IMR-90 (cell line): Measurements from ENCODE around the gene CUL9. TPM values are rescaled to one million over a fixed set of nuclear protein-coding genes. Genes with fewer than 3 reads are reported as not detected.

ENCODE experiments used
- ATAC-seq: fragments of 200-7000 bp; cut with Tn5 transposase; 2 replicates; pipeline ENCODE4 v1.9.1; 2020; ENCODE audit warnings: low read depth, mild to moderate bottlenecking, moderate library complexity
- BruUV-seq: library from RNA; stranded (reverse); fragments of 400-500 nt; replicated peaks from 2 replicates; lab custom pipeline; 2021; lab: Mats Ljungman, UMichigan
- CTCF ChIA-PET: fragments of 300-600 bp; formaldehyde crosslinking; extraction: SDS; loops from one replicate; lab custom pipeline; 2021; ENCODE audit warnings: antibody characterized with exemption; lab: Yijun Ruan, JAX
- POLR2A ChIA-PET: fragments of 300-600 bp; sonication (Branson Sonifier 250); formaldehyde crosslinking; loops from one replicate; lab custom pipeline; 2022; ENCODE audit warnings: antibody characterized with exemption; ENCODE audit not compliant: unreplicated experiment; lab: Charles Lee
- DNase-seq: peaks from one replicate; pipeline ENCODE4 v3.0.0; 2013
- H2AFZ ChIP-seq: replicated peaks from 2 replicates; pipeline ENCODE3; 2013; ENCODE audit warnings: low read length, mild to moderate bottlenecking; ENCODE audit not compliant: poor library complexity
- H2AK5ac ChIP-seq: 2 replicates; pipeline ENCODE4 v1.6.1; 2013; ENCODE audit warnings: low read depth, low read length, inconsistent platforms
- H2AK9ac ChIP-seq: replicated peaks from 2 replicates; pipeline ENCODE3; 2013; ENCODE audit warnings: mild to moderate bottlenecking, low read depth, low read length, moderate library complexity; ENCODE audit not compliant: poor library complexity
- H2BK120ac ChIP-seq: 2 replicates; pipeline ENCODE4 v1.6.1; 2013; ENCODE audit warnings: low read depth, low read length, inconsistent platforms
- H2BK15ac ChIP-seq: 3 replicates; pipeline ENCODE4 v1.6.1; 2013; ENCODE audit warnings: low read depth, low read length, inconsistent platforms
- H2BK20ac ChIP-seq: 2 replicates; pipeline ENCODE4 v1.6.1; 2013; ENCODE audit warnings: low read depth, mild to moderate bottlenecking, inconsistent platforms, low read length, moderate library complexity
- H2BK5ac ChIP-seq: 2 replicates; pipeline ENCODE4 v1.6.1; 2013; ENCODE audit warnings: mild to moderate bottlenecking, low read depth, low read length, inconsistent platforms; ENCODE audit not compliant: poor library complexity, severe bottlenecking
- H3K14ac ChIP-seq: replicated peaks from 2 replicates; pipeline ENCODE4 v1.6.1; 2013; ENCODE audit warnings: low read depth, low read length, inconsistent platforms
- H3K18ac ChIP-seq: 2 replicates; pipeline ENCODE4 v1.6.1; 2013; ENCODE audit warnings: low read depth, low read length, control low read depth
- H3K23ac ChIP-seq: 2 replicates; pipeline ENCODE4 v1.6.1; 2013; ENCODE audit warnings: low read depth, low read length, inconsistent platforms
- H3K27ac ChIP-seq: 2 replicates; pipeline ENCODE4 v1.5.1; 2013; ENCODE audit warnings: mild to moderate bottlenecking, control low read depth, low read length; ENCODE audit not compliant: insufficient read depth
- H3K27me3 ChIP-seq: 2 replicates; pipeline ENCODE4 v1.6.1; 2013; ENCODE audit warnings: low read length; ENCODE audit not compliant: control insufficient read depth, insufficient read depth
- H3K36me3 ChIP-seq: 2 replicates; pipeline ENCODE4 v1.6.1; 2013; ENCODE audit warnings: low read length, mixed read lengths; ENCODE audit not compliant: control insufficient read depth, insufficient read depth
- H3K4ac ChIP-seq: 2 replicates; pipeline ENCODE4 v1.6.1; 2013; ENCODE audit warnings: low read depth, low read length, inconsistent platforms
- H3K4me1 ChIP-seq: 2 replicates; pipeline ENCODE4 v1.6.1; 2013; ENCODE audit warnings: low read length, mixed read lengths; ENCODE audit not compliant: control insufficient read depth, insufficient read depth
- H3K4me2 ChIP-seq: 2 replicates; pipeline ENCODE4 v1.6.1; 2013; ENCODE audit warnings: low read depth, mild to moderate bottlenecking, control low read depth, low read length, moderate library complexity
- H3K4me3 ChIP-seq: 2 replicates; pipeline ENCODE4 v1.5.1; 2013; ENCODE audit warnings: low read depth, mild to moderate bottlenecking, control low read depth, low read length, moderate library complexity; ENCODE audit not compliant: insufficient read depth
- H3K56ac ChIP-seq: 2 replicates; pipeline ENCODE4 v1.6.1; 2013; ENCODE audit warnings: low read length, inconsistent platforms; ENCODE audit not compliant: insufficient read depth; ENCODE audit errors: extremely low read depth
- H3K79me1 ChIP-seq, 2 experiments: 2 replicates each; pipeline ENCODE4 v1.6.1; 2013; ENCODE audit warnings: low read length in 2 of 2, inconsistent platforms in 1 of 2, low read depth in 1 of 2
- H3K9ac ChIP-seq: 2 replicates; pipeline ENCODE4 v1.6.1; 2013; ENCODE audit warnings: low read depth, low read length, control low read depth
- H3K9me1 ChIP-seq: 2 replicates; pipeline ENCODE4 v1.6.1; 2013; ENCODE audit warnings: low read length, inconsistent platforms; ENCODE audit not compliant: insufficient read depth
- H3K9me3 ChIP-seq: 2 replicates; pipeline ENCODE4 v1.6.1; 2013; ENCODE audit warnings: low read length; ENCODE audit not compliant: control insufficient read depth, insufficient read depth
- H4K20me1 ChIP-seq: 2 replicates; pipeline ENCODE4 v1.6.1; 2013; ENCODE audit warnings: low read length, inconsistent platforms; ENCODE audit not compliant: insufficient read depth
- H4K5ac ChIP-seq: 2 replicates; pipeline ENCODE4 v1.6.1; 2013; ENCODE audit warnings: mild to moderate bottlenecking, low read depth, low read length, control low read depth
- H4K8ac ChIP-seq, 2 experiments: 2 replicates each; pipeline ENCODE4 v1.6.1; 2013; ENCODE audit warnings: low read depth in 2 of 2, low read length in 2 of 2, control low read depth in 1 of 2, inconsistent platforms in 1 of 2
- H4K91ac ChIP-seq: 2 replicates; pipeline ENCODE4 v1.6.1; 2013; ENCODE audit warnings: low read depth, low read length, inconsistent platforms; ENCODE audit not compliant: insufficient read depth
- BHLHE40 ChIP-seq: fragments of 150-350 bp; IDR thresholded peaks from 2 replicates; pipeline ENCODE4 v1.6.1; 2016; ENCODE audit warnings: mild to moderate bottlenecking, low read depth, low read length
- CEBPB ChIP-seq: IDR thresholded peaks from 2 replicates; pipeline ENCODE4 v1.6.1; 2012; ENCODE audit warnings: low read depth, low read length, improper control_type of control experiment
- CHD1 ChIP-seq: IDR thresholded peaks from 2 replicates; pipeline ENCODE4 v1.6.1; 2012; ENCODE audit warnings: low read depth, low read length, improper control_type of control experiment
- ELK1 ChIP-seq: fragments of 150-350 bp; IDR thresholded peaks from 2 replicates; pipeline ENCODE4 v1.6.1; 2016; ENCODE audit warnings: low read depth, mild to moderate bottlenecking, low read length, moderate library complexity, borderline replicate concordance
- FOS ChIP-seq: fragments of 150-350 bp; IDR thresholded peaks from 2 replicates; pipeline ENCODE4 v1.6.1; 2016; ENCODE audit warnings: low read depth, low read length
- MAFK ChIP-seq: IDR thresholded peaks from 2 replicates; pipeline ENCODE4 v1.6.1; 2012; ENCODE audit warnings: low read depth, low read length, improper control_type of control experiment
- MAZ ChIP-seq: IDR thresholded peaks from 2 replicates; pipeline ENCODE4 v1.6.1; 2012; ENCODE audit warnings: low read depth, mild to moderate bottlenecking, low read length, improper control_type of control experiment, moderate library complexity, borderline replicate concordance
- MXI1 ChIP-seq: IDR thresholded peaks from 2 replicates; pipeline ENCODE4 v1.6.1; 2012; ENCODE audit warnings: low read depth, mild to moderate bottlenecking, low read length, moderate library complexity, borderline replicate concordance
- NFE2L2 ChIP-seq: fragments of 150-350 bp; IDR thresholded peaks from 2 replicates; pipeline ENCODE4 v1.6.1; 2016; ENCODE audit warnings: low read depth, mild to moderate bottlenecking, low read length
- POLR2A ChIP-seq: IDR thresholded peaks from 2 replicates; pipeline ENCODE4 v1.6.1; 2012; ENCODE audit warnings: mild to moderate bottlenecking, low read depth, low read length
- RAD21 ChIP-seq: IDR thresholded peaks from 2 replicates; pipeline ENCODE4 v1.6.1; 2012; ENCODE audit warnings: low read length, improper control_type of control experiment
- RCOR1 ChIP-seq: IDR thresholded peaks from 2 replicates; pipeline ENCODE4 v1.6.1; 2012; ENCODE audit warnings: mild to moderate bottlenecking, low read length, improper control_type of control experiment; ENCODE audit not compliant: insufficient replicate concordance
- RFX5 ChIP-seq: IDR thresholded peaks from 2 replicates; pipeline ENCODE4 v1.8.0; 2012; ENCODE audit warnings: low read depth, mild to moderate bottlenecking, low read length, moderate library complexity
- USF2 ChIP-seq: fragments of 150-350 bp; IDR thresholded peaks from 2 replicates; pipeline ENCODE4 v1.6.1; 2017; ENCODE audit warnings: mild to moderate bottlenecking, antibody characterized with exemption, low read length, low read depth
- WGBS, 2 experiments: methylation state at CpG; one replicate each; pipeline versions ENCODE4 v1.1.5 to v1.1.7; 2013; ENCODE audit warnings: missing lambda C conversion rate in 2 of 2; ENCODE audit not compliant: insufficient read length in 1 of 2; ENCODE audit errors: extremely low coverage in 2 of 2; 5-methylcytosine and 5-hydroxymethylcytosine counted together
- dilution Hi-C: fragments of 300-500 bp; cut with HindIII; formaldehyde crosslinking; loops from one replicate; pipeline ENCODE4 v1.14.3; 2018; ENCODE audit warnings: low sequenced_read_pairs; ENCODE audit not compliant: unreplicated experiment
- in situ Hi-C: fragments of 300-500 bp; cut with MboI; formaldehyde crosslinking; loops from 3 replicates; pipeline ENCODE4 v1.14.3; 2019; ENCODE audit warnings: low sequenced_read_pairs, inconsistent platforms, mixed read lengths
- intact Hi-C: fragments of 100-400 bp; cut with micrococcal nuclease; formaldehyde crosslinking; loops from 2 replicates; pipeline ENCODE4 v1.10.0; 2022
- polyA plus RNA-seq, 3 experiments: library from polyadenylated mRNA; depleted of rRNA; stranded (reverse); fragments of >200 nt; gene quantifications; 2 replicates each; pipeline ENCODE4 v1.2.3, GENCODE V29; 2012; ENCODE audit warnings: low replicate concordance in 1 of 3
- total RNA-seq: library from RNA; depleted of rRNA; stranded (reverse); fragments of >200 nt; gene quantifications from 2 replicates; pipeline ENCODE4 v1.2.3, GENCODE V29; 2012

CUL9 gene
- total and polyA plus RNA-seq, 2 of the 4 experiments (the other 2 are of a cell fraction): 7.7 to 19.5 TPM

DNA sequence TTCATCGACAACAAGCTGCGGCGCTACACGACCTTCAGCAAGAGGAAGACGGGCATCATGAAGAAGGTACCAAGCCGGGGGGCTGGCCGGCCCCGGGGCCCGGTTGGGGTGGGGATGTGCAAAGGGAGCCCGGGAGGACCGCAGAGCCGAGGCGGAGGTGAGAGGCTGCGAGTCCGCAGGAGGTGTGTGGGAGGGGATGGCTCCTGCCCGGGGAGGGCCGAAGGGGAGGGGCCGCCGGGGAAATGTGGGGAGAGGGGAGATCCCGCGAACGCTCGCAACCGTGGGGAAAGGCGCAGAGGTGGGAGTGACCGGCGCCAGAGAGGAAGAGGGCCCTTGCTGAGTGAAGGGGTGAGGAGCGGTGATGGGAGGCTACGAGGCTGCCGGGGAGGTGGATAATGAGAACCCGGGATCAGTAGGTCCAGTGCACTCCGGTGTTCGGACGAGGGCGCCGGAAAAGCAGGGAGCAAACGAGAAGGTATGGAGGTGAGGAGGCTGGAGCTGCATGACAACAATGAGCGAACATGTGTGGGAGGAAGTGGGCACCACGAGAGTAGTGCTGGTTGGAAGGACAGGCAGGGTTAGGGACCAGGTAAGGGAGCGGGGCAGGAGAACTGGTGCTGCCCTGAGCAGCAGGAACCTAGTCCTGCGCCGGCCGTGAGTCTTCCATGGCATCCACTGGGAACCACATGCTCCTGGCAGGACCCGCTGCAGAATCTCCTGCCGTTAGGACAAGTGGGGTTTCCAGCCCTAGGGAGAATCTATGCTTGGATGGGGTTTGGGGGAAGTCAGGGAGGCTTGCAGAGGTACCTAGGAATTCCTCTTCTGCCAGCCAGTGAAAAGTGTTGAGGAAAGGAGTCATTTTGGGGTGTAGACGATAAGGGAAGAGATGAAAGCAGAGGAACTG, 9.6 kb upstream of the CUL9 start:
- no peaks in the 10 kb centered on the region for H3K9me3 ChIP-seq
- WGBS, 2 experiments: 2% methylated on average over 35 of the region's 46 CpGs; no CpG with 5 or more reads in 1 of the 2 experiments
- peak overlapping the region; percentile 97 for H3K23ac ChIP-seq
- peak overlapping the region; percentile 53 for H4K5ac ChIP-seq
- peak overlapping the region; percentile 96 for H3K56ac ChIP-seq
- BruUV-seq: no TSS peak
- peak; percentile 1 for ATAC-seq
- peak overlapping the region; percentile 90 for H2AFZ ChIP-seq
- peak overlapping the region; percentile 81 for H3K4me2 ChIP-seq
- peak overlapping the region; percentile 50; the same call in 1 of the 2 replicates for H2BK20ac ChIP-seq
- in situ Hi-C loops (no loop called here), intact Hi-C loops (no loop called here), dilution Hi-C loops (no loop called here)
- peak; percentile 27 for DNase-seq
- peak overlapping the region; percentile 100; the same call in 2 of the 3 replicates for H2BK15ac ChIP-seq
- peaks cover 15% of the 10 kb centered on the region for H3K9me1 ChIP-seq
- peak overlapping the region; percentile 97 for H2BK120ac ChIP-seq
- peaks cover 21% of the 10 kb centered on the region for H3K36me3 ChIP-seq
- peak overlapping the region; percentile 99 for H3K14ac ChIP-seq
- H4K91ac ChIP-seq: peak overlapping the region; percentile 100
- H3K27ac ChIP-seq: peak overlapping the region; percentile 90
- peak overlapping the region; percentile 100 for H3K4ac ChIP-seq
- peak overlapping the region; percentile 69 for H3K18ac ChIP-seq
- peak overlapping the region; percentile 86 to 97 for H4K8ac ChIP-seq
- peaks cover 15% of the 10 kb centered on the region for H3K4me1 ChIP-seq
- ChIA-PET CTCF (interaction anchor here (0.8 kb wide), 1 partner anchor 10 kb away, joined by 6 read pairs; the partner anchor contains the start of gene CUL9), POLR2A (interaction anchor here (1.1 kb wide), 1 partner anchor 10 kb away, joined by 6 read pairs; the partner anchor contains the start of gene CUL9)
- H2AK9ac ChIP-seq: peak overlapping the region; percentile 99
- H3K4me3 ChIP-seq: peak overlapping the region; percentile 73
- peaks cover 20 to 41% of the 10 kb centered on the region in 2 experiments for H3K79me1 ChIP-seq
- H2AK5ac ChIP-seq: peak overlapping the region; percentile 100
- no peaks in the 10 kb centered on the region for H3K27me3 ChIP-seq
- H2BK5ac ChIP-seq: peak overlapping the region; percentile 94
- peak overlapping the region; percentile 99 for H3K9ac ChIP-seq
- H4K20me1 ChIP-seq: peaks cover 40% of the 10 kb centered on the region
- TF ChIP-seq CEBPB (no peak), RCOR1 (no peak), FOS (no peak), USF2 (no peak), BHLHE40 (no peak), MAZ (peak; percentile 87; the same call in 1 of the 2 replicates), RAD21 (no peak), RFX5 (no peak), CHD1 (no peak), POLR2A (0 out of 2 replicates have a peak, but pooled peaks have one; percentile 10), ELK1 (no peak), NFE2L2 (no peak), MAFK (no peak), MXI1 (peak; percentile 64; the same call in 1 of the 2 replicates)
